Neural cell (in vitro differentiated cells): Measurements from ENCODE around the gene ZNF860.

Experiments
- SMC3 ChIP-seq: fragments of 450-650 bp; conservative IDR thresholded peaks from 2 replicates; pipeline ENCODE4 v1.6.1; 2014; ENCODE audit warnings: antibody characterized with exemption, mild to moderate bottlenecking, moderate library complexity; ENCODE audit not compliant: poor library complexity
- TF ChIP-seq, protein P1 (sequence below): fragments of 450-650 bp; IDR thresholded peaks from 2 replicates; pipeline ENCODE4 v1.5.1; 2014; ENCODE audit warnings: antibody characterized with exemption, mild to moderate bottlenecking, moderate library complexity; ENCODE audit not compliant: poor library complexity, severe bottlenecking

- no peak for TF ChIP-seq SMC3
- TF ChIP-seq, protein P1, sequence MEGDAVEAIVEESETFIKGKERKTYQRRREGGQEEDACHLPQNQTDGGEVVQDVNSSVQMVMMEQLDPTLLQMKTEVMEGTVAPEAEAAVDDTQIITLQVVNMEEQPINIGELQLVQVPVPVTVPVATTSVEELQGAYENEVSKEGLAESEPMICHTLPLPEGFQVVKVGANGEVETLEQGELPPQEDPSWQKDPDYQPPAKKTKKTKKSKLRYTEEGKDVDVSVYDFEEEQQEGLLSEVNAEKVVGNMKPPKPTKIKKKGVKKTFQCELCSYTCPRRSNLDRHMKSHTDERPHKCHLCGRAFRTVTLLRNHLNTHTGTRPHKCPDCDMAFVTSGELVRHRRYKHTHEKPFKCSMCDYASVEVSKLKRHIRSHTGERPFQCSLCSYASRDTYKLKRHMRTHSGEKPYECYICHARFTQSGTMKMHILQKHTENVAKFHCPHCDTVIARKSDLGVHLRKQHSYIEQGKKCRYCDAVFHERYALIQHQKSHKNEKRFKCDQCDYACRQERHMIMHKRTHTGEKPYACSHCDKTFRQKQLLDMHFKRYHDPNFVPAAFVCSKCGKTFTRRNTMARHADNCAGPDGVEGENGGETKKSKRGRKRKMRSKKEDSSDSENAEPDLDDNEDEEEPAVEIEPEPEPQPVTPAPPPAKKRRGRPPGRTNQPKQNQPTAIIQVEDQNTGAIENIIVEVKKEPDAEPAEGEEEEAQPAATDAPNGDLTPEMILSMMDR, result no peak
Observed at GRCh38 chr3:31947671-31948091, 33.9 kb upstream of the ZNF860 start.
